GM18505 (cell line): Measurements from ENCODE around the gene FER.
"Not testable (repeated sequence)": the region's sequence is repeated elsewhere in the genome, so short reads cannot be mapped to it uniquely, and the experiment has no call there.

Source experiments
- ATAC-seq: cut with Tn5 transposase; IDR thresholded peaks from one replicate; pipeline ENCODE4 v1.9.1; 2021; ENCODE audit not compliant: unreplicated experiment
- POLR2A ChIP-seq: IDR thresholded peaks from 4 replicates; pipeline ENCODE4 v1.6.1; 2011; ENCODE audit warnings: borderline replicate concordance; ENCODE audit not compliant: insufficient read depth, insufficient read length; ENCODE audit errors: extremely low read depth

The FER gene

GRCh38 chr5:108797986-108798385 lies 50.3 kb downstream of the FER start:
- no peak for ATAC-seq
- TF ChIP-seq POLR2A = no peak

- no peak for ATAC-seq
- TF ChIP-seq POLR2A = no peak
Measured at GRCh38 chr5:108798513-108799265, 51.0 kb downstream of the FER start.

- TF ChIP-seq POLR2A = no peak
- no peak for ATAC-seq
Measured at GRCh38 chr5:108801301-108801700, 53.6 kb downstream of the FER start.

- ATAC-seq = no peak
- TF ChIP-seq POLR2A = no peak
Measured at GRCh38 chr5:108801776-108802175, 54.1 kb downstream of the FER start.

GRCh38 chr5:108810717-108811116 lies 63.0 kb downstream of the FER start:
- no peak for TF ChIP-seq POLR2A
- ATAC-seq = no peak

GRCh38 chr5:108813673-108814072 lies 66.0 kb downstream of the FER start:
- ATAC-seq = no peak
- no peak for TF ChIP-seq POLR2A

GRCh38 chr5:108814551-108814950 lies 66.9 kb downstream of the FER start:
- no peak for ATAC-seq
- TF ChIP-seq POLR2A = no peak

- TF ChIP-seq POLR2A = no peak
- ATAC-seq = peak; percentile 96
Measured at GRCh38 chr5:108818613-108819272, 71.0 kb downstream of the FER start.

- no peak for ATAC-seq
- no peak for TF ChIP-seq POLR2A
Measured at GRCh38 chr5:108820983-108821382, 73.3 kb downstream of the FER start.

- TF ChIP-seq POLR2A = no peak
- no peak for ATAC-seq
Measured at GRCh38 chr5:108822211-108822947, 74.7 kb downstream of the FER start.

- TF ChIP-seq POLR2A = no peak
- no peak for ATAC-seq
Measured at GRCh38 chr5:108827131-108827530, 79.4 kb downstream of the FER start.

GRCh38 chr5:108830705-108831276 lies 83.1 kb downstream of the FER start:
- no peak for TF ChIP-seq POLR2A
- ATAC-seq = no peak

GRCh38 chr5:108836492-108836891 lies 88.8 kb downstream of the FER start:
- no peak for ATAC-seq
- TF ChIP-seq POLR2A = no peak

- ATAC-seq = not testable (repeated sequence)
Measured at GRCh38 chr5:108842260-108842941, 94.7 kb downstream of the FER start.

- not testable (repeated sequence) for ATAC-seq
Measured at GRCh38 chr5:108851129-108851528, 103.4 kb downstream of the FER start.
